ENCODE data around the gene GUCY2D.

GRCh38 chr17:8047769-8048110, 45.3 kb downstream of the GUCY2D start:
- TF ChIP-seq CTCF (IDR thresholded peaks at IDR 0.05) (no peak), POLR2AphosphoS5 (IDR thresholded peaks at IDR 0.05) (no peak)

All from stomach (tissue), 4 donors.